Glomerular endothelial cell (primary cell): ENCODE data around the gene TBC1D22A. TPM values are rescaled to one million over a fixed set of nuclear protein-coding genes. Genes with fewer than 3 reads are reported as not detected.

Experiments used
- DNase-seq: peaks from one replicate; pipeline ENCODE4 v3.0.0-alpha.2; 2011; ENCODE audit warnings: low read depth, low spot score; ENCODE audit errors: extremely low read depth
- total RNA-seq: library from RNA; depleted of rRNA; stranded (reverse); fragments of >200 nt; gene quantifications from 2 replicates; pipeline ENCODE4 v1.2.3, GENCODE V29; 2015

Gene TBC1D22A
- total RNA-seq, 1 donor from 2014 or later, result 38.7 TPM

DNA sequence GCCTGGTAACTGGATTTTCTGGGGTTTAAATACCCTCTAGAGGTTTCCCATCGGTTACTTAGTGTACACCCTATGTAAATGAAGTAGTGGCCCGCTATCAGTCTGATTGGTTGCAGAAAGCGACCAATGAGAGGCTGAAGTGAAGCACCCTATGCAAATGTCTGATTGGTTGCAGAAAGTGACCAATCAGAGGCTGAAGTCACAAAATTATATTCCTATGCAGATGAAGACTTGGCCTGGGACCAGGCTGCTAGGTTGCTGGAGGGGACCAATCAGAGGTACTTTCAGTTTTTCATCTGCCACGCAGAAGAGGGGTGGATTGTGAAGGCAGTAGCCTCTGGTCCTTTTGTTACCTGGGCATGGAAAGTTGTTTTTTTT lies 134.8 kb downstream of the TBC1D22A start:
- no peak for DNase-seq

DNA sequence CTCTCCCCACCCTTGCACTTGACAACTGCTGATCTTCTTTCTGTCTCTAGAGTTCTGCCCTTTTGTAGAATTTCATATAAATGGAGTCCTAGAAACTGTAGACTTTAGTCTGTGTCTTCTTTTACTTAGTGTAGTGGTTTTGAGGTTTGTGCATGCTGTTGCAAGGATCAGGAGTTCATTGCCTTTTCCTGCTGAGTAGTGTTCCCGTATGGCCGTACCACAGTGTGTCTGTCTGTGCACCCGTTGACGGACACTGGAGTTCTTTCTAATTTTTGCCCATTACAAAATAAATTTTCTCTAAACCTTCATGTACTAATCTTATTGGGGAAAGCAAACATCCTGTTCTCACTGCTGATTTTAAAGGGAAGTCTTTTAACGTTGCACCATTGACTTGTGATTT lies 138.1 kb downstream of the TBC1D22A start:
- DNase-seq, result no peak

DNA sequence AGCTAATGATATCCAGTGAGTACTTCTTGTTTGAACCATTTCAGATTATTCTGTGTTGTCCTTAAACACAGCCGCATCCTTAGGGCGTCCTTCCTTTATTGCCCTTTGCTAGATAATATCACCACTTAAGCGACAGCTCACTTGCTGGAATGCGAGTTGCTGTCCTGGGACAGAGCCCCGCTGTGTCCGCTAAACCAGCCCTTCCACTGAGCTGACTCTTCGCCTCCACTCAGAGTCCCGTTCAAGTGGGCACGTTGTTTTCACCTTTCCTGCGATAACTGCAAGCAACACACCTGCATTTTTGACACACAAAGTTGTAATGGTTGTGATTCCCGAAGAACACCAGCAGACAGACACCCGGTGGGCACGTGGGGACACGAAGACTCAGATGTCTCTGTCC lies 140.0 kb downstream of the TBC1D22A start:
- DNase-seq, result no peak

DNA sequence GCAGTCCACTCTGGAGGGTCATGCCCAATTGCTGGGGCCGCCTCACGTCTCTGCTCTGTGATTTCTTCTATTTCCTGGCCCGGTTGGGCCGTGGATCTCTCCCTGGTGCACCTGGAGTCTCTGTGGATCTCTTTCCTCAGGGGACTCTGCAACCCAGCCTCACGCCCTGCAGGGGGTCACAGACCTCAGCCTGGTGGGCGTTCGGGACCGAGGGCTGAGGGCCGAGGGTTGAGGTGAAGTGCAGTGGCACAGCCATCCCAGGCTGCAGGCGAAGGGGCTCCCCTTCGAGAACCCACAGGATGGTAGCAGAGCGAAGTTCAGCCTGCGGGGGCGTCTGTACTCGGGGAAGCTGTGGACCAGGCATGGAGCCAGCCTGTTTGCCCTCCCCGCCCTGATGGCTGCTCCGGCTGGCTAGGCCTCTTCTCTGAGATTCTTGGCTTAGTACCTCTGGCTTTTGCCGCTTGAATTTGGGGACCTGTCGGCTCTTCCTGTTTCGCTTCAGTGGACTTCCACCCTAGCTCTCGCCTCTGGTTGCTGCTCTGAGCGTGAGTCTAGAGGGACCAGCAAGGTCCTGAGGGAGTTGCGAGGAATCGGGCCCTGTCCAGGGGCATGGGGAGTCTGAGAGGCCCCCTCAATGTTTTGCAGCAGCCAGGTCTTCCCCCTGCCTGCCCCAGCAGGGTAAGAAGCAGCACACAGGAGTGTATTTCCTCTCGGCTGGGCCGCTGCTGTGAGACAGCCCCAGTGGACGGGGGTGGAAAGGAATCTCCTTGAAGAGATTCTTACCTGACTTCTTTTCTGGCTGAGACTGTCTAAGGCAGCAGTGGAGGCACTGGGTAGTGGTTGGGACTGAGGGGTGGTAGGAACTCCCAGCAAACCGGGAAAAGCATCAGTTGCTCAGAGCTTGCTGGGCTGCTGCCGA lies 140.8 kb downstream of the TBC1D22A start:
- DNase-seq, result no peak

DNA sequence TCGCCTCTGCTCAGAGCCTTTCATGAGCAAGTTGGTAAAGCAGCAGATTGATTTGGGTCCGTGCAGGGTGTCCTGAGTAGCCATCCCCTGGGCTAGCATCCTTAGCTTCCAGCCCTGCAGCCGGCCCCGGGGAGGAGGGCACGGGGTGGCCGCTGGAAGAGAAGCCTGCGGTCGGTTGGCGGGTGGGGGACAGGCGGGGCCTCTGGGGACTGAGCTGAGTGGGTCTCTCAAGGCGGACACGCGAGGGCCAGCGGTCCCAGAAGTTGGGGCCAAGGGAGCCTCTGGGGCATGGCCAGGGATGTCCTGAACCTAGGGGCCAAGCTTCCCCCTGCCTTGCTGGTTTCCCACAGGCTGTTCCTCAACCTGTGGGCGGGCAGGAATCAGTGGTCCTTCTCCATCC lies 143.0 kb downstream of the TBC1D22A start:
- DNase-seq, result no peak

DNA sequence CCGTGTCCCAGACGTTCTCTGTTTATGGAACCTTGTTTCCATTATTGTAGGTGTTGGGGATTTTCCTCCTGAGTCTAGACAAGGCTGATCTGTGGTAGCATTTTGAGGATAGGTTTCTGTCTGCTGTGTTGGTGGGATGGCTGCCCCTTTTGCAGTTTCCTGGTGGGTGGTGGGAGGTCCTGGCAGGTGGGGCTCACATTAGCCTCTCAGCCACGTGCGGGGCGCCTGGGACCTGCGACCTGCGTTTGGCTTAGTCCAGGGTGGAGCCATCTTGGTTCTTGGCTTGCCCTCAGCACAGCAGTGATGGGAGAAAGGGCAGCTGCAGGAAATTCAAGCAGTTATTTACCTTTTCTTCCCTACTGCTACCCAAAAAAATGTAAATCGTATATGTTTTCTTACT lies 143.4 kb downstream of the TBC1D22A start:
- DNase-seq, result no peak

DNA sequence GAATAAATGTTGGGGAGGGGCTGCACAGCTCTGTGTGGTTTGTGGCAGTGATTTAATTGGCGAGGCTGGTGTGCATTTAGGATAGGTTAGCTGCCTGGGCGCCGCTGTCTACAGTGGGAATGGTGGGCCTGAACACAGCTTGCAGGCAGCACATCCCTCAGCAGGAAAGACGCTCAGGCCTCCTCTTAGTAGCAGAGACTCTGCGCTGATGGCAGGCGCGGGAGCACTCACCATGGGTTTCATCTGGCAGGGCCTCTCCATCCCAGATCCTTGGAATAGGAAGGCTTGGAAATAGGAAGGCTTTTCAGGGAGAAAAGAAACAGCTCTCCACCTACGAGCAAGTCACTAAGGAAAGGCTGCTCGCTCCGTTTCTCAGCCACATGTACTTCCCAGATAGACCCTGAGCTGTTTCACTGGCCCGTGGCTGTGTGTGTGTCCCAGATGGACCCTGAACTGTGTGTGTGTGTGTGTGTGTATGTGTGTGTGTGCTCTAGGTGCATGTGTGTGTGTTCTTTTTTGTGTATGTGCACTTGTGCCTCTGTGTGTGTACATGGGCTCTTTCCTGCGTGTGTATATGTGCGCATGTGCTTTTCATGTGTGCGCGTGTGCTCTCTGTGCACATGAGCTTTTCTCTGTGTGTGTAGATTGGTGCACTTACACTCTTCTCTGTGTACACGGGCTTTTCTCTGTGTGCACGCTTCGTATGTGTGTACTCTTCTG lies 144.0 kb downstream of the TBC1D22A start:
- DNase-seq, result no peak

DNA sequence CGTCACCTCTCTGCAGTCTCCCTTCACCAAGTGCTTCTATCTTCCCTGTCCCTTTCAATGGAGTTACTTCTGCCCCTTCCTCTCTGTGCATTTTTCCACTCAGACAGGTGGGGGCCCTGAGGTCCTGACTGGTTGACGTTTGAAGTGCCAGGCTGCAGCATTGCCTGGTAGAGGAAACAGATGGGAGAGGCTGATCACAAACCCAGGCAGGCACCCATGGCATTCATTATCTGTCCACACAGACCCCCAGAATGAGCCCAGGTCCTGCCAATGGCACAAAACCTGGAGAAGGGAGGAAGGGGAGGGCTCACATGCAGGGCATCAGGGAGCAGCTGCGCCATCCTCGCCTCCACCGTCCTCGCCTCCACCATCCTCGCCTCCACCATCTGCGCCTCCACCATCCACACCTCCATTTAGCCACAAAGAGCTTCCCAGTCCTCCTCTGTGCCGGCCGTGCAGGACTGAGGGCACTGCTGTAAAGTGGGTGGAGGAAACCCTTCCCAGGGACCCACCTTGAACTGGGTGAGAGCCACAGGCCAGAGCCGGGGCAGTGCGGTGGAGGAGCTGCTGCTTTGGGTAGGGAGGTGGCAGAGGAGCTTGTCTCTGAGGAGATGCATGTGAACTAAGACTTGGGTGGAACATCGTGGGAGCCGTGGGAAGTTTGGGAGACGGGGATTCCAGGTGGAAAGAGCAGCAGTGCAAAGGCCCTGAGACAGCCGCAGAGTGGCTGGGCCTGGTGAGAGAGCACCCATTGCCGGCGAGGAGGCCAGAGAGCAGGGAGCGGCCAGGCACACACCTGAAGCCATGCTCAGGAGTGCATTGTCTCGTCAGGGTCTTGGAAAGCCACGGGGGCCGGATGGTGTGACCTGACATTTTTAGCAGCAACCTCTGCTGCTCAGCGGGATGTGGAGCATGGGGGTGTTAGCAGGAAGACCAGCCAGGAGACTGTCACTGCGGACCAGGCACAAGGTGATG lies 145.1 kb downstream of the TBC1D22A start:
- DNase-seq, result no peak

DNA sequence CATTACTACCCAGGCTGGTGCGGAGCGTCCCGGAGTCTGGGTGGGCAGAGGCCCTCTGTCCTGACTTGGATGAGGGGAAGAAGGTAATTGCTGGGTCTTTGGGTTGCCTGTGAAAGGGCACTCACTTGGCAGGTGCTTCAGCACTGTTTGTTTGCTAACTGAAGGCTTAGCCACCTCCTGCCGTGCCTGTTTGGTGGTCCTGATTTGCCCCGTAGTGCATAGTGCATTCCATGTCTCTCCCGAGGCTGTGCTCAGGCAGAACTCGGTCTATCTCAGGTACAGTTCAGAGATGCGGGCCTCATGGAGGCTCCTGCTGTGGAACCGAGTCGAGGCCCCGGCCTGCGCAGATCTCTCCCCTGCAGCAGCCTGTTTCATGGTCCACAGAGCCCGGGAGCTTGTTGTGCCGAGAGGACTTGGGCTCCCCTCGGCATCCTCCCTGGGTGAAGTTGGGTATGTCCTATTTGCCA lies 146.2 kb downstream of the TBC1D22A start:
- no peak for DNase-seq

DNA sequence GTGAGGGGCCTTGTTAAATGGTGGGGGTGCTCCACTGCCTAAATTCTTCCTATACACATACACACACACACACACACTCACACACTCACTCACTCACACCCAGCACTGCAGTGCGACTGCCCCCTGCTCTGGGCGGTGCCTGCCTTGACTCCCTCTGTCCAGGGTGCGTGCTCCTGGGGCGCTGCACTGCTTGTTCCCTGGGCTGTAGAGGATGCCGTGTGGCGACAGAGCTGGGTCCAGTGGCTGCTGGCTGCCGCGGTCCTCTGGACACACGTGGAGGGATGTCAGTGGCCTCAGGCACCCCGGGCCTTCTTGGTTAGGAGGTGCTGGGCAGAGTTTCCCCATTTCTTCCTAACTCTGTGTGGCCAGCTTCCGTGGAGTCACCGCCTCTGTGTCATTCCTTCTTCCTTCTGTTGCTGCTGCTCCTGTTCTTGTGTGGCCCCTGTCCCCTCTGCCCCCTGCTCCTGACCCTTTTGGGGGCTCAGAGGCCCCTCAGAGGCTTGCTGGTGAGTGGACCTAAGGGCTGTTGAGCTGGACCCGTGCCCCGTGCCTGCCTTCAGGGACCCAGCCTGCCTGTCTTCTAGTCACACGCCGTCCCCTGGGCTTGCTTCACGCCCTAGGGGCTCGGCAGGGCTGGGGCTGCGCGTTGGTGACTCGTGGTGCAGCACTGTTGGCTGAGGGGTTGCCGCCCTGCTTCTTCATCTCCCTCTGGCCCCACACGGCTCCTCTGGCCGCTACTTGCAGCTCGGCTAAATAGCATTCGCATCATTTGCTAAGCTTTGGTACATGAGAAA lies 147.0 kb downstream of the TBC1D22A start:
- DNase-seq, result no peak

DNA sequence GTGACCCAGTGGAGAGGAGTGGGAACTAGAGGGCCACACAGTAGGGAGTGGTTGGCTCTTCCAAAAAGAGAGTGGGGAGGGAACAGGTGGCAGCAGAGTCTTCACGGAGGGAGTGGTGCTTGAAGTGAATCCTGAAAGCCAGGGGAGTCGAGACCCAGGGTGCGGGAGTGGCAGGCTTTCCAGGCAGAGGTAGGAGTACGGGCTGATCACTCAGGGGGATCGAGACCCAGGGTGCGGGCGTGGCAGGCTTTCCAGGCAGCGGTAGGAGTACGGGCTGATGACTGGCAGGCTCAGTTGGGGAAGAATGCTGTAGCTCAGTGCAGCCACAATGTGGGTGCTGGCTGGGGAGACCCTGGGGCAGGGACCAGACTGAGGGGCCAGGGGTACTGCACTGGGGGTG lies 148.2 kb downstream of the TBC1D22A start:
- DNase-seq, result no peak

DNA sequence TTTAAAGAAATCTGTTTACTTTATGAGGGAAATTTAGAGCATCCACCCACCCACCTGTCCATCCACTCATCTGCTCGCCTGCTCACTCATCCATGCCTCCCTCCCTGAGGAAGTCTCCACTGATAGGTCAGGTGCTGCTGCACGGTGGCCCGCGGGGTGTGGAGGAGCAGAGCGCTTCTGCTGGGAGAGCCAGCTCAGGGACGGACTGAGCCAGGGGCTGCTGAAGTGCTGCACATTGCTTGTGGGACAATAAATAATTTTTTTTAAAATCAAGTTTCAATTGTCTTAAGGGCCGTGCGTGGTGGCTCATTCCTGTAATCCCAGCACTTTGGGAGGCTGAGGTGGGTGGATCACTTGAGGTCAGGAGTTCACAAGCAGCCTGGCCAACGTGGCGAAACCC lies 148.9 kb downstream of the TBC1D22A start:
- no peak for DNase-seq

DNA sequence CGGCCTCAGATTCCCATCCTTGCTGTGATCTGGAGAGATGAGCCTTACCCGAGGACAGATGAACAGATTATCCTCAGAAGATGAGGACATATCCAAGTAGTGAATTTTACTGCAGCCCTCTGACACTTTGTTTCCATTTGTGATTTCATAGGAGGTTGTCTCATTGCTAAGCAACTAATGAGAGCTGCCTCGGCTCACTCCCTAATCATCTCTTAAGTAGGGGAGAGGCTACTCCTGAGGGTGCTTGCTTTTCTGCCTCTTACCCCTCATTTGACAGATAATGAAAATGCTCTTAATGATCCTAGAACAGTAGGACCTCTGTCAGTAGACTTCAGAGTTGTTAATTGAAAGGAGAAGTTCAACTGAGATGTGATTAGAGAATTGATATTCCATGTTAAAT lies 150.9 kb downstream of the TBC1D22A start:
- DNase-seq, result no peak

DNA sequence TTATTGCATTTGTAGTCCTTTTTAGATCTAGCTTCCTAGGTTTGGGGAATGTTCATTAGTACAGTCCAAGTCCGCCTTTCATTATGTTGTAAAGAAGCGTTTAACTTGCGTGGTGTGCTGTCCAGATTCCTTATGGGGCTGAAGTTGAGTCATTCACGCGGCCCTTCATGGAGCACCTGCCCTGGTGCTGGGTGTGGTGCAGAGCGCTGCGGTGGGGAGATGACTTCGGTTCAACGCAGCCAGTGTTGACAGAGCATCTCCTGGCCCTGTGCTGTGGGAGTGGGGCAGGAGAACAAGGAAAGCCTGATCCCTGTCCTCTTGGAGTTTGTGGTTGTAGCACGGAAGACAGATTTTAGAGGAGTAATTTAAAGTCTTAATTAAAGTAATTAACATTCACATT lies 152.0 kb downstream of the TBC1D22A start:
- no peak for DNase-seq

DNA sequence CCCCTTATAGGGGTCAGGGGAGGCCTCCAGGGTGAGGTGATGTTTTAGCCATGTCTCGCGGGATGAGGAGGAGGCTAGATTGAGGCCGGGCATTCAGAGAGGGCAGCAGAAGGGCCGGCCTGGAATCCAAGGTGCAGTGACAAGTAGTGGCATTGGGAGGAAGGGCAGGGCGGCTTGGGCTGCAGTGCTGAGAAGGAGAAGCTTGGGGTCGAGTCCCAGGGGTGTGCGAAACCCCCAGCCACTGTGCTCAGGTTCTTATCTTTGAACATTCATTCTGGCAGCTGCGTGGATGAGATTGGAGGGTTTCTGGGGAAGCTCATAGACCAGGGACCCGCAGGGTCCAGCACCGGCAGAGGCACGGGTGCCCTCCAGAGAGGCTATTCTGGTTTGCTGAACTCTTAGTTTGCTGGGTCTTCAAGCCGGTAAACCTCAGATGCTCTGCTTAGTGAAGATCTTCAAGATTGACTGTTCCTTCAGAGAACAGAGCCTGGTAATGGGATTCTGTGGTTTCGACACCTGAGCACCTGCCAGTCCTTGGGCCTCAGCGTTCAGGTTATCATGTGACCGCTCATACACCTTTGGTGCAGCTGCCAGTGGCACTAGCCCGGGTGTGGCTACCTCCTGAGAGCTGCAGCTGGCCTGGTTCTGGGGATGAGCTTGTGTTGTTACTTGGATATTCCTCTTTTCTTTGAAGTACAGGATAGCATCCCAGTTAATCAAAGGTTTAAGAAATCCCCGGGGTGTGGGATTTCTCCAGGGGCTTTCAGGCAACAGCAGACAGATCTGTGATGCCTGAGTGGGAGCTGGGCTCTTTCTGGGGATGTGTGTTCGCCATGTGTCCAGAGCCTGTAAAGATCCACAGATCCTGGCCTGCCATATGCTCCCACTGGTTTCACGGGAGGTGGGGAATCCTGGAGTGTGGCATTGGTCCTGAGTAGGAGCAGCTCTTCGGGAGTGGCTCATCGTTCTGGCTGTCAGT lies 152.8 kb downstream of the TBC1D22A start:
- no peak for DNase-seq

DNA sequence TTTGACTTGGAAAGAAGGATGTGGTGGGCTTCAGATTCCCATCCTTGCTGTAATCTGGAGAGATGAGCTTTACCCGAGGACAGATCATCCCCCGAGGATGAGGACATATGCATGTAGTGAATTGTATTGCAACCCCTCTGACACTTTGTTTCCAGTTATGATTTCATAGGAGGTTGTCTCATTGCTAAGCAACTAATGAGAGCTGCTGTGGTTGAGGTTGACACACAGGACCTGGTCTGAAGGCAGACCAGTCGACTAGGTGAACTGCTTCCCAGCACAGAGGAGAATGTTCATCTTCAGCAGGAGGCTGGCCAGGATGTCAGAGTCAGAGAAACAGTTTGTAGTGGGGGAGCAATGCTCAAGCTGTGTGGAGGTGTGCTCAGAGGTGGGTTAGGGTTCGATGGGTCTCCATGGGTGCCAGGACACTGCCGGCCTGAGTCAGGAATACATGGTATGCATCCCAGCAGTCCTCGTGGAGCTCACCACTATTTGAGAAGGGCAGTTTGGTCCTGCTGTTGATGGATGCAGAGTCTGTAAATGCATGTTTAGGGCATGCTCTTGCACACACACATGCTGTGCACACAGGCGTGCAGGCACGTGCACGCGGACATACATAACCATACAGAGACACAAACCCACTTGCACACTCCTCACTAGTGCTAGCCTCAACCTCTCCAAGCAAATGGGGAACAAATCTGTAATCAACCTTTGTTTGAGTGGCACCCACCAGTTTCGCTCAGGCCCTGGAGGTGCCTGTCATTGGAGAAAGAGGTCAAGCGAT lies 153.7 kb downstream of the TBC1D22A start:
- no peak for DNase-seq

DNA sequence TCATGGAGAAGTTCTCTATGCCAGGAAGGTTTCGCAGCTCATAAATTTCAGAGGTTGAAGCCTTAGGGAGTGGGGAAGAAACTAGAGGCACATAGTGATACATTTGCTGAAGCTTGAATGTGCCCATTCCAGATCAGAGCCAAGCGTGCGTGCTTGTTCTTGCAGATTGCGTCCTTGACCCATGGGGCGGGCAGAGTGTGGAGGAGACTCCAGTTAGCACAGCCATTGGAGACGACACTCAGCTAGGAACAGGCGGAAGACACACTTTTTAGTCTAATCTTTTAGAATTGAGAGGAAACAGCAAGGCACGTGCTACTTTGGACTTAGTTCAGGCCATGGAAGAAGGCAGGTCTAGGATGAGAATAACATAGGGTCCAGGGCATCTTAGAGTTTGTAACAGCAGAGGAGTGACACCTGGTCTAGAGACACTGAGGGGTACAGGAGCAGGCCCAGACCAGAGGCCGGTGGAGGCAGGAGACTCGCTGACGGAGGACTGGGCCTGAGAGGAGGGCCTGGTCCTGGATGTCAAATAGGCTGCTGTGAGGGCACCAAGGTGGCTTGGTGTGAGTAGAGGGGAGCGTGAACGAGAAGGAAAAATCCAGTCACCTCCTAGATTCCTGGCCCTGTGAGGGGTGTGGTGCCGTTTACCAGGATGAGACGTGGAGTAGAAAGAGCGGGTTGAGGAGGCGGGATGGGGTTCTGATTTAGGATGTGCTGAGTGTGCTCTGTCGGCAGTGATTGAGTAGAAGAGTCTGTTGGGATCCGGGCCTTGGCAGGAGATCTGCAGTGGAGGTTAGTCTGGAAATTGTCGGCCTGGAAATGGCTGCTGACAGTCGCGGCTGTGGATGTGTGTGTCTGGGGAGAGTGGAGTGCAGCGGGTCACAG lies 154.7 kb downstream of the TBC1D22A start:
- no peak for DNase-seq
